ENCODE results near the gene ZNF236.
A peak's percentile ranks its signal among the peaks of the same experiment; 100 is the strongest.
"Not testable (repeated sequence)": the region's sequence is repeated elsewhere in the genome, so short reads cannot be mapped to it uniquely, and the experiment has no call there.

ZNF236 gene

DNA sequence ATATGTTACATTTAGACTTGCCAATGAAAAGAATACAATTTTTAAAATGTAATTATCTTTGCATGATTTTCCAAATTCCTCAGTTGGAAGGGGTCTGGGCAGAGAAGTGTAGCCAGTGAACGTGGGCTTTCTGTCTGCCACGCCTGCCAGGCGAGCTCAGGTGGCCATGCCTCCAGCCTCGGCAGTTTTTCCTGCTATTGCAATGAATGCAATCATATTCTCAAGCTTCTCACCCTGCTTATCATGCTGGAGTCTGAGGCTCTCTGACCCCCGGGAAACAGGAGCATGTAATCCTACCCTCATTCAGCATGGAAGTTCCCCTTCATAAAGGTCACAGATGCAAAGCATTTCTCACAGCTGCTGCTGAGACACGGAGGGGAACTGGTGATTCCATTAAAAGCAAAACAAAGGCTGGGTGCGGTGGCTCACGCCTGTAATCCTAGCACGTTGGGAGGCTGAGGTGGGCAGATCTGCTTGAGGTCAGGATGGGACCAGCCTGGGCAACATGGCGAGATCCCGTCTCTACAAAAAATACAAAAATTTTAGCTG is 155.4 kb downstream of the ZNF236 start:
- DNase-seq = no peak

DNA sequence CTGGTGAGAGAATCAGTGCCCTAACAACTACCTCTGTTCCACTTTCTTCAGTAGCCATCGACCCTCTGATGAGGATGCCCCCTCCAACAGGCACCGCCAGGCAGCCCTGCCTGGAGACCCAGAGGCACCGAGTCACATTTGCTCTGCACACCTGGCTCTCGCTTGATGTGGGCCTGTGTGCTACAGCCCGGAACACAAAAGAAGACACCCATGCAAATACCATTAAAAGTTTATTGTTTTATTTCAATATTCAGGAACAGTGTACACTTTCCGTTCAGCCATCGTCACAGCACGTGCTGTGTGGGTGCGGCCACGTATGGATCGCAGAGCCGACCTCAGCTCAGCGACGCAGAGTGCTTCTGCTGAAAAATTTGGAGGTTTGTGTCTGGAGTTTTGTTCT is 156.3 kb downstream of the ZNF236 start:
- no peak for DNase-seq

DNA sequence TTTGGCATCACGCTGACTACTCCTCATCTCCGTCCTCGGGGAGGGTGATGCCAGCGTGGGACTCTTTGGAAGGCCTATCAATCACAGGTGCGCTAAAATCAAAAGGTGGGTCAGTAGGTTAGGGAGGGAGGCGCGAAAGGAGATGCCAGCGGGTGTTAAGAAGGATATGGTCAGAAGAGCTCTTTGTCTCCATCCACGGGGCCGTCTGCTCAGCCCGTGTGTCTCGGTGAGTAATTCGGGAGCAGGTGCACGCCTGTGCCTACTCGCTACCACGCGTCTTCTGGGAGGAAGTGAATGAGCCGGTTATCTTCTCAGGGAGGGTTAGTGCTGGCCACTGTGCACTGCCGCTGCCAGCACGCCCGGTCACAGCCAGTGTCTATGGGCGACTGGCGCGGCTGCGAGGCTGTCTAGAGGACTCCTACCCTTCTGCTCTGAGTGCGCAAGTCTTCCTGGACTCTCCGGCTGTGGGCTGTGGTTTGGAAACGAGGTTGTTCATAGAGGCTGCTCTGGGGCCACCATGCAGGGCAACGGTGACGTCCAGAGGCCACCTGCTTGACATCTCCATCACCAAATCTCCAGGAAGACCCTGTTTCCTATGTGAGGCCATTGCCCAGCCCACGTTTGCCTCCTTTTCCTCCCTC is 156.9 kb downstream of the ZNF236 start:
- DNase-seq = no peak

DNA sequence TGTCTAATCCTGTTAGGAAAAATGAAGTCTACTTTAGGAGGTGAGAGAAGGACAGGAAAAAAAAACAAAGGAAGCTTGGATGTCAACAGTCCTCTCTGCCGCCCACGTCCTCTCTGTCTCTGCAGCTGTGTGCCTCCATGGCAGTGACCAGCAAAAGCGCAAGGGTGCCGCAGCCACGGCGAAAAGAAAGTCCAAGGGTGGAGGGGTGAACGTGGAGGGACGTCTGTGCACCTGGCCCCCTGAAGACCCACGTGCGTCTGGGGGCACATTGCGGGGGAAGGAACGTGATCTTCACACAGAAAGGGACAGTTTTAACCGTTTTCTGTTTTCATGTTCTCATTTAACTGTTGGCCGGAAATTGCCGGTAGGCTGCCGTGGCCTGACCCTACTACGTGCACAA is 157.5 kb downstream of the ZNF236 start:
- DNase-seq = no peak

DNA sequence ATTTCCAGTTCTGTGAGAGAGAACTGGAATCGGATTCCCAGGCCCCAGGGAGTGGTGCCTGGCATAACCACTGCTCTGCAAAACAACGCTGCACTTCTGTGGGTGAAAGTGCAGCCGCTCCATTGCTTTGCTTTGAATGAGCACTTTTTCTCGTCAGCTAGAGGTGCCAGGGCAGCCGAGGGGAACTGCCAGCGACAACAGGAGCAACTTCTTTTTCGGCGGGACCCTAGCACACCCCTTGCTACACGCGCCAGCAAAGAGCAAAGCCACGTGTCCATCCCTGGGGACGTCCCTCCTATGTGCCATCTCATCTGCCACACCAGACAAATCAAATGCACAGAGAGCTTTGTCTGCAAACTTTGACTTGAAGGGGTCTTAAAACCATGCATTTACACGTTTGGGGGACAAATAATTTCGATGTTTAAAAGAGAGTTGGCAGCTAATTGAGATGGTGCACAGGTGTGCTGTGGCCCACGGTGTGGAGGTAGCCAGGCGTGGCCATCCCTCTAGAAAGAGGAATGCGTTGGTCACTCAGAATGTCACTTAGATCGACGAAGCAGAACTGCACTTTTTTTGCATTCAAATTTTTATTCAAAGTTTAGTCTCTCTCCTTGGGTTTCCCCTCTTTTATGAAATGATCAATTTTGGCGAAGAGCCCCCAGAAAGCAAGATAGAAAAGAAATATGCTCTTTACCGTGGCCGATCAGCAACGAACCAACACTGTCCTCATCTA is 158.5 kb downstream of the ZNF236 start:
- DNase-seq = no peak

DNA sequence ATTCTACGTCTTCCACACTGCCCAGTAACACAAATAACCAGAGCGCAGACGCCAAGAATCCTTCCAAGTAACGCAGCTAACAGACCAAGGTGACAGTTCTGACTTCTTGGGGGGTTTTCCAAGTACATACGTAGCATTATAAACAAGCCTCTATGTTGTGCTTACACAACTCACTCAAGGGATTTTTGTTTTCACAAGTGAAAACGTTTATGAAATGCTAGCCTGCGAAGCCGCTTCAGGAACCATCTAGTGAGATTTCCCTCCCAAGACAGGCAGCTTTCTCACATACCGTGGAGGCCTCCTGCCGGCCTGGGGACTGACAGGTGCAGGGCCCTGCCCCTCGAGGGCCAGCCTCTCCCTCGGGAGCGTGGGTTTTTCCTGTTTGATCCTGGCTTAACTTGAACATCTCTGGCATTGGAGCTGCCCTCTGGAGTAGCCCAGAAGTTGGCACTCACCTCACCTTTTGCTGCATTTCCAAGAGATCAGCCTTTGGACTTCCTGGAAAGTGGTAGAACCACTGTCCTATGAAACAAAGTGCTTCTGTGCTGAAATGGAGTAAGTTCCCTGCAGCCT is 159.1 kb downstream of the ZNF236 start:
- peak in 1 of 2 experiments; percentile 24 for DNase-seq

DNA sequence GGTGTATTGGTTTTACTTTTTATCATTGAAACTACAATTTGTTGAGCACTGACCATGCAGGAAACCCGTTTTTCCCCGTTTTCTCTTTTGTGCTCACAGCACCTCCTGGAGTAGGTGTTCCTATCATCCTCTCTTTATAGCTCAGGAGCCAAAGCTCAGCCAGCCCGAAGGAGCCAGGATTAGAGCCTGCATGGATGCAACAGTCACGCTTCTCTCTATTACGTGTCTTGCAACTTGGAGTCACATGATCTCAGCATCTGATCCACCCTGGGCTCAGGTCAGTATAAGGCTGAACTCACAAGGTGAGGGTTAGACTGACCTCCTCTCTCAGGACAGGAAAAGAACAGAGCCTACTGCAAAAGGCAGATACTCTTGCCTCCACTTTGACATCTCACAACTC is 159.7 kb downstream of the ZNF236 start:
- no peak for DNase-seq

DNA sequence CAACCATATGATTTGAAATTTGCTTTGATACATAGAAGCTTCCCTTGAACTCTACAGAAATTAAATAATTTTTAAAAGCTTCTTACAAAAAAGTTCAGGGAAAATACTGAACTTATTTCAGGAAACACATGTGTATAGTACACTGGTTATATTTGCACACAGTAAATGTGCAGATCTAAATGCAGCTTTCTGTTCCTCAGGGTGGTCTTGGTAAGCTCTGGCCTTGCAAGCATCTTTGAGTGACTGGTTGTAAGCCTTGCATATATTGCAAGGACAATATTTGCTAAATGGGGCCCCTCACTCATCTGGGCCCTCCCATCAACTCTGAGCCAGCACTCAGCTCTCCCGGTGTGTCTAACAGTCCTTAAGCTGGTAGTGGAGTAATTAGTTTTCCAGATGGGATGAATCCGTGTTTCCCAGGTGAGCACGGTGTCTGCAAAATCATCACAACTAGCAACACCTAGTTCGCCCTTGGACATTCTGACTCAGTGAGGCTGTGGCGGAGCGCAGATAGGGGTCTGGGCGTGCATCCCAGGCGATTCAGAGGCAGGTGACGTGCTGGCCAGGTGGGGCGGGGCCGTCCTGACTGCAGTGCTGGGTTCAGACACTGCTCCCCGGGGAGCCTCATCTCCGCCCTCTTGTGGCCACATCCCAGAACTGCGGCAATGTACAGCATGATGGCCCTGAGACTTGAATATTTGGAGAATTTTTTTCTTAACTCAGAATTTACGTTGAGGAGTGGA is 160.7 kb downstream of the ZNF236 start:
- peak; percentile 52 to 61 for DNase-seq

DNA sequence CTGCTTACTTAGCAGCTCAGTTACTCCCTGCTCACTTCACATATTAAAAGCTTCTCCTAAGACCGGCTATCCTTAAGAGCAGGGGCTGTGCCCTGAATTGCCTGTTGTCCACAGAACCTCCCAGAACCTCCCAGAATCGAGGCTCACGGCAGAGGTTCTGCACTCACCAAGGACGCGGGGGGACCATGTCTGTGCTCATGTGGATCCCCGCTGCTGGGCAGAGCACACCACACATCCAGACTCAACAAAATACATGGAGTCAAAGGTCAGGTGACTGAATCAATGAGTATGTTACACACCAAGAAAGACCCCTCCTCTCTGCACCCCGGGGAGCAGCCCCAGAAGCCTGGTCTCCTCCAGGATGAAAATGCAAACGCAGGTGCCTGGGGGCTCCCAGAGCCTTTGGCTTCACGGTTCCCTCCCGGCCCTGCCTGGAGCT is 161.3 kb downstream of the ZNF236 start:
- no peak for DNase-seq

DNA sequence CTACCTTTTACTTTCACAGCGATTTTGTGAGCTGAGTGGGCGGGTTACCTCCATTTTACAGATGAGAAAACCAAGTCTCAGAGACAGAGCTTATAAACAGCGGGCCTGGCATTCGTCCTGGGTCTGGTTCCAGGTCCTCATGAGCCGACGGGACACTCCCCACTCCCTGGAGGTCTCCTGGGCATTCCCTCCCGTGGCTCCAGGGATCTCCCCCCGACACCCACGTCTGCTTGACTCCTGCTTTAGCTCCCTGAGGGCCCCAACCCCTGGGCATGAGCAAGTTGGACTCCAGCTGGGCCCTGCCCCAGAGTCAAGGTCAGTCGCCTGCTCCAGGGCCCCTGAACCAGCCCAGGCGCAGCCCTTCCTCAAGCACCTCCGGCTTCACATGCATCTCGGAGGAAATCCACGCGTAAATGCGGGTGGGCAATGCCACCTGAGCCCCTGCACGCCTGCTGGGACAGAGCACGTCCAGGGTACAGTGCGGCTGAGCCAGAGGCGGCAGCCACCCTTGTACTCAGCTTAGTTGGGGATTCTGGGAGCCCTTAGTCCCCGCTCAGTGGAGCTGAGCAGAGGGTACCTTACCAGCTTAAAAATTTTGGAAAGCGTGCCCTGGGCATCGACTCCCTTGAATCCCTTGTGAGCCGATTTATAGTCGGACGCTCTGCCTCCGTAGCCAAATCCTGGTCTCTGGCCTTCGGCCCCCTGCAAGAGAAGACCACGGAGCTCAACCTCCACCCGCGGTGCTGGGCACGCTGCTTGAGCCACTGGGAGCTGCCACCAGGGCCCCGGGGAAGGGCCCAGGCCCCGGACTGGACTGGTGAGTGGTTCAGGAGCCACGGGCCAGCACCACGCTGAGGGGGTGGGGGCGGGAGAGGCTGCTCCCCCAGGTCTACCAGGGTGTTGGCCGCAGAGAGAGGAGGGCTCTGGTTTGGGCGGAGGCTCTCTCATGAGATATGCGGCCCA is 162.1 kb downstream of the ZNF236 start:
- DNase-seq = no peak

DNA sequence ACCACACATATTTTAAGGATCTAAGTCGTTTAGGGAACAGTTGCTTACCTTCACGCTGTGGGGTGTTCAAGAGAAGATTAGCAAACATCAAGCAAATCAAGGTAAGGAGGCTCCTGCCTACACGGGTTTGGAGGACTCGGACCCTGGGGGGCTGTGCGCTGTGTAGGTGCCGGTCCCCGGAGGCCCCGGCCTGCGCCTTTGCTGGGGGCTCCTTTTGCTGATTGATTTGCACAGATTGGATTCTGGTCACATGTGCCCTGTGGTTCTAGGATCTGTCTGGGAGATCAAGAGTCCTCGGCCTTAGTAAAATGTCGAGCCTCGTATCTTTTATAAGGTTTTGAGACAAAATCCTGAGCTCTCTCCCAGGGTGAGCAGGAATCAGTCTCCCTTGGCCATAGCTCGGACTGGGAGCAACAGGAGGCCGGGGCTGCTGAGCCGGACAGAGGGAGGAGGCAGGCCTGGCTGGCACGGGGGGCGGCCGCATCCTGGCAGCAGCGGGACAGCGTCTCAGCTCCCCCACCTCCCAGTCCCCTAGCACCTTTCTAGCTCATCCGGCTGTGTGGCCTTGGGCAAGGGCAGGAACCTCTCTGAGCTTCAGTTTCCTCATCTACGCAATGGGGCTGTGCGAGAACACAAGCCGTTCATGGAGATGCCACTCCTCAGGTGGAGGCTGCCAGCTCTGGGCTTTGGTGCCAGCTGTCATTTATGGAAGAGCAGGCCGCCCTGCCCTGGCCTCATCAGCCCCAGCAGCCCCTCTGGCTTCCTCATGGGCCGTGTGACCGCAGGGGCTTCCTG is 163.0 kb downstream of the ZNF236 start:
- DNase-seq = no peak

DNA sequence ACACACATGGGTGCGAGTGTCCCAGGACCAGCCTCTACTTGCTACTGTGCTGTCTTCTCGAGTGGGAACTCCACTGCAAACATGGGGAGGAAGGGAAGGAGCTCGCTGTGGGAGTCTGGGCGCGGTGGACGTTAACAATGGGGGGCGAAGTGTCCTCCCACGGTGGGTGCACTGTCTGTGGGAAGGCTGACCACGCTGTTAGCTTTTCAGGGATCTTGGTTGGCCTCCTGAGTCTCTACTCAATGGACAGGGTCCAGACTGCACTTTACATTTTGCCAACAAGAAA is 163.5 kb downstream of the ZNF236 start:
- no peak for DNase-seq

DNA sequence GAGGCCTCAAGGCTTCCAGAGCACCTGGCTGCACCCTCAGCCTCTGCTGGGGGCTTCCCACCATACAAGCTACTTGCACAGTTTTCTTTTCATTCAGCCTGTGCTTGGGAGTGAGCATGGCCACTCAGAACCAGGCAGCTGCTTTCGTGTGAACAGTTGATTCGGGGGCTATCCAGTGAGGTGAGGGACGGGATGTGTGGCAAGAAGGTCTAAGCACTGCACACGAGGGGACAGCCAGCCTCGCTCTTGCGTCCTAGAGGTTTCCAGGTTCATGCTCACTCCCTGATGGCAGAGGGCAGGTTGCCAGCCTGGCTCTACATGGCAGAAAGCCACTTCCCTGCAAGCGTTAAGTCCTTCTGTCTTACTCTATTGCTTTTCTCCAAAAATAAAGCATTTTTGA is 164.0 kb downstream of the ZNF236 start:
- no peak for DNase-seq

DNA sequence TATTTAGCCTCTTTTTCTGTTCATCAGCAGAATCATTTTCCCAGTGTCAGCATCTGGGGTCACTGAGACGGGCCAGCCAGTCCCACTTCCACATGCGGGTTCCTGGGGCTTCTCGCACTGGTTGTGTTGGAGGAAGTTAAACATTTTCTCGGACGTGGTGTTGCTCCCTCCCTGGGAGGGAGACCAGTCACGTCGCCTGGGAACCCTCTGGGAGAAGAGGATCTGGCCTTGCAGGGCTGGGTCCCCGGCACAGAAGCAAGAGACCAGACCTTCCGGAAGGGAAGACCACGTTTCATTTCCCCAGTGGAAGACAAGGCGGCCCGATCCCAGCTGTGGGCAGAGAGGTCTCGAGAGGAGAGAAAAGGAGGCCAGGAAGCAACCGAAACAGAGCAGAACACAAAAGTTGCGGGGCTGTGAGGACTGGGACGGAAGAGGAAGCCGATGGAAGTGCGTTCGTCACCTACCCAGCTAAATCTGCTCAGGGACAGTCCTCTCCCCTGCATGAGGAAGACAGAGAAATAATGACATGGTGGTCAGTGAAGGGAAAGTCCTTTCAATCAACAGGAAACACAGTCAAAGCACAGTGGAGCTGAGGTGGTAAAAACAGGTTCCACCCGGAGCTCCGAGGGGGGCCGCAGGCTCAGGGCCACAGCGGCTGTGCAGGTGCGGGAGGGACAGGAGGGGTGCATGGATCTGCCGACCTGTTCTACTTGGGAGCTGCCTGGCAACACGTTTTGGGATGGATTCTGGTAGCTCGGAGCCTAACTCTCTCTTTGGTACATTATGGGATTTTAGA is 165.9 kb downstream of the ZNF236 start:
- DNase-seq = no peak

DNA sequence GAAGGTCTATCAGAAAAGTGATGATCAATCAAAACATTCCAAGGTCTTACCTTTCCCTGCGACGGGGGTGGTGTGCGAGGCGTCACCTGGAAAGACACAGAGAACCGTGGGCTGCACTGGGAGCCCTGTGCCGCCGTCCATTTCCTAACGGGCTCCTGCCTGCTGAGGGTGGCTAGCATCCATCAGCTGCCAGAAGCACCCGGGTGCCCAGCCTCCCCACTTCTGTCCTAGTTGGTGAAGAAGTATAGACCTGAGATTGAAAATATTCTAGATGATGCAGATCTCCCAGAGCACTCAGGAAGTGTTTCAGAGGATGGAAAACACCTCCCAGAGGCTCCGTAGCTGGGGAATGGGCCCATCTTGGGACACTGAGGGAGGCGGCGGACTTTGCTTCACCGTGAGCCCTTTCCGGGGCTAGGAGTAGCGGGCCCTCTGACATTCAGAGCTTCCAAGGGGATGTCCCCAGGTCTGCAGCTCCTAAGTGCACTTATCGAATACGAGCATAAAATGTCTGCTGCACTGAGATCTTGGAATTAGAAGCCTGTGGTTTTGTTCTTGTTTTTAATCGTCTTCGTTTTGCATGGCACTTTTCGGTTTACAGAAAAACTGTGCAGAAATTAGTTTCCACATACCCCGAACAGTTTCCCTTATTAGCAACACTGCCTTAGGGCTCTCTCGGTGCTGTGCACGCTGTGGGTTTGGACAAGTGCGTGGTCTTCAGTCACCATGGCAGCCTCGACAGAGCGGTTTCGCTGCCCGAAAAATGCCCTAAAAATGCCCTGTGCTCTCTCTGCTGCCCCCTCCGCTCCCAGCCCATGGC is 166.7 kb downstream of the ZNF236 start:
- DNase-seq = no peak

DNA sequence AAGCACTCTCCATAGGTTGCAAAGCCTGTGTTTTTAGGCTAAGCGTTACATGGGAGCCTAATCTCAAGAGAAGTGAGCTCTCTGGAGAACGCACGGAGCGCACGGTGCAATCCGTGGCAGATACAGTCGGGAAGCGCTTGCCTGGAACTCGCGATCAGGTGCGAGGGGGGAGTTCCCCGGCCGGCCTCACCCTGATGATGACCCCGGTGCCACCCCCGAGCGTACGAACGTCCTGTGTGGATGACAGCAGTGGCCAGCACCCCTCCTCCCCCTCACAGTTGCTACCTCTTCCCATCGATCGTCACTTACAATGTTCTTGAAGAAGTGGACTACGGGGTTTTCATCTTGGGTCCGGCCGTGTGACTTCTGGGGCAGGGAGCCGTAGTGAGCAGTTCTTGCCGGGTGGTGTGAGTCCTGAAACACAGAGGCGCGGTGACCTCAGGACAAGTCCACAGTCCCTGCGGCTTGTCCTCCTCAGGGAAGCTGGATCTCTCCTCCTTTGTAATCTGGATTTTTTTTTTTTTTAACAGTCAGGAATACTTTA is 167.4 kb downstream of the ZNF236 start:
- no peak for DNase-seq

DNA sequence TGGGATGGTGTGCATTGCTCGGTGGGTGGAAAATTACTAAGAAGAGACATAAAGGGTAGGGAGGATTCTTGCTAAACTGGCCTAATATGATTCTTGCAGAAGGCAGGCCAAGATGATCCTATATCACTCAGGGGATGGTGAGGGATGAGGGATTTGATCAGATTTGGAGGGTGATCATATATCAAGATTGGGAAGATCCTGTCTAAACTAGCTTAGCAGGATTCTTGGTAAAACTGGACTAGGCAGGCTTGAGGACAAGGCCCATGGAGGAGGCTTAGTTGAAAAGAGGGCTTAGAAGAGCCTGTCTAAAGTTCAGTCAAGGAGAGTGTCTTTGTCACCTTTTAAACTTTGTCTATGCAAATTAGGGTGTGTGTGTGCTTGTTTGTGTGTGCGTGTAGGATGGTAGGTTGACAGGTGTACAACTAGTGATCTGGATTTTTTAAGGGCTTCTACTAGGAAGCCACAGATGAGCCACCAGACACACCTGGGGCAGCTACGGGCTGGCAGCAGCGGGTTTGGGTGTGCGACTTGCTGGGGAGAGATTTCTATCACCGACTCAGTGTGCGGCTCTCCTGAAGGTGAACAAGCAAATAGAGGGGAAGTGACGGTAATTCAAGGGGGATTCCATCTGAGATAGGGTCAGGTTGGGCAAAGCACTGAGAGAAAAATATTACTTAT is 168.1 kb downstream of the ZNF236 start:
- not testable (repeated sequence) for DNase-seq

DNA sequence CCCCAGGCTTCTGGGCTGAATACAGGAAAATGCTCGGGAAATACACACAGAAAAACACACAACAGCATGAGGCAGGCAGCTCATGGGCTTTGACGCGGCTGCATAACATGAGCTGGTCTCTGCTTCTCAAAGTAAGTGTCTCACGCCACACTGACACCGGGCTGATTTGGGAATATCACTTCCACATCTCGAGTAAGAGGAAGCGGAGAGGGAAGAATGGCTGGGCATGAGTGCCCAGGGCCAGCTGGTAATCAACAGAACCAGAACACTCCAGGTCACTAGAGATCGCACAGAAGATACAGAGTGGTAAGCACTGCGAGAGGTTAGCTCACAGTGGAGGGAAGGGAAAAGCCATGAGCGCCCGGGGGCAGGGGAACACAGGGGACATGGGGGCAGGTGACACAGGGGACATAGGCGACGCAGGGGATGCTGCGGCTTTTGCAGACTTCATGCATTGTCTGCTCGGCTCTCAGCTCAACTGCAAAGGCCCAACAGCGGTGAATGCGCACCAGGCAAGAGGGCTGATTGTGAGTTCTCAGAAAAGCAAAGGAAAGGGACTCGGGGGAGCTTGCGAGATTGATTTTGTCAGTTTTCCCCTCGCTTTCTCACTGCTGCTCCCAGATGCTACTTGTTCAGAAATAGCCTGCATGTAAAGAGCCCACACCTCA is 168.8 kb downstream of the ZNF236 start:
- no peak for DNase-seq

Measured in NCI-H187 (cell line).